Type B pancreatic cell (in vitro differentiated cells): ENCODE data around the gene RNF31. TPM values are rescaled to one million over a fixed set of nuclear protein-coding genes. Genes with fewer than 3 reads are reported as not detected.

Experiments
- DNase-seq: peaks from one replicate; pipeline ENCODE4 v3.0.0; 2021; ENCODE audit warnings: mixed read lengths; ENCODE audit not compliant: unreplicated experiment; ENCODE audit errors: extremely low spot score
- H3K27ac Mint-ChIP-seq: 2 replicates; pipeline ENCODE4 v1.8.0; 2021; ENCODE audit warnings: mild to moderate bottlenecking, mixed read lengths
- H3K27me3 Mint-ChIP-seq: 2 replicates; pipeline ENCODE4 v1.8.0; 2021; ENCODE audit warnings: mixed read lengths
- H3K36me3 Mint-ChIP-seq: 2 replicates; pipeline ENCODE4 v1.8.0; 2021; ENCODE audit warnings: mixed read lengths
- H3K4me1 Mint-ChIP-seq: one replicate; pipeline ENCODE4 v1.8.0; 2021; ENCODE audit warnings: mixed read lengths; ENCODE audit not compliant: unreplicated experiment
- H3K4me3 Mint-ChIP-seq: 2 replicates; pipeline ENCODE4 v1.8.0; 2021; ENCODE audit warnings: mild to moderate bottlenecking, mixed read lengths
- H3K9me3 Mint-ChIP-seq: 2 replicates; pipeline ENCODE4 v1.8.0; 2021; ENCODE audit warnings: mixed read lengths
- total RNA-seq: library from RNA; stranded (reverse); gene quantifications from 2 replicates; pipeline ENCODE4 v1.2.1, GENCODE V29; 2021; ENCODE audit warnings: low replicate concordance
- TF ChIP-seq, protein P1 (sequence below): fragments of 200-600 bp; sonication (generic); conservative IDR thresholded peaks from 2 replicates; pipeline ENCODE4 v1.5.0; 2021; ENCODE audit warnings: antibody characterized with exemption, mild to moderate bottlenecking

The RNF31 gene
- total RNA-seq, 1 donor from 2014 or later = 78.4 TPM

DNA sequence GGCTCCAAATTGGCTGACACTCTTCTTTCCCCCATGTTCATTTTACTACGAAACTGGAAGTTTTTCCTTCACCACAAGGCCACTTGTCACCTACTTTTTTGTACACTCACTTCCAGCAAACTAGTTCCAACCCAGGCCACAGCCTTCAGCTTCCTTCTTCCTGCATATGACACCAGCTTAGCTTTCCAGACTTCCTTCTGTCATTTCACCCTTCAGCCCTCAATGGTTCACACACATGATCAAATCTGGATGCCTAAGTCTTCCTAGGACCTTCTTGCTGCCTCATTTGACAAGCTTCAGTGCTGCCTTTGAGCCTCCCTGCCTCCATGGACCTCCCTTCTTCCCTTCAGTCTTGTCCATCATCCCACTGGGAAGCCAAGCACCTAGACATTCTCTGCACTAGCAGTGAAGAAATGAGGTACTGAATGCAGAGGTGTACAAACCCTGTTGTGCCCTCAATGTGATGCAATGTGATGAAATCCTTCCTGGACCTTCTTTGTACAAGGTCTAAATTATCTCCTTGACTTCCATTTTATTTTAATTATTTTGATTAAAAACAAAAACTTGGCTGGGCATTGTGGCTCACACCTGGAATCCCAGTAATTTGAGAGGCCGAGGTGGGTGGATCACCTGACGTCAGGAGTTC, 20.3 kb downstream of the RNF31 start:
- no peak for DNase-seq
- Mint-ChIP-seq H3K27me3 (no peaks in the 10 kb centered on the region), H3K4me1 (peaks cover 16% of the 10 kb centered on the region), H3K9me3 (no peaks in the 10 kb centered on the region), H3K36me3 (peaks cover 22% of the 10 kb centered on the region), H3K4me3 (no peak overlapping the region), H3K27ac (no peak overlapping the region)
- TF ChIP-seq, protein P1, sequence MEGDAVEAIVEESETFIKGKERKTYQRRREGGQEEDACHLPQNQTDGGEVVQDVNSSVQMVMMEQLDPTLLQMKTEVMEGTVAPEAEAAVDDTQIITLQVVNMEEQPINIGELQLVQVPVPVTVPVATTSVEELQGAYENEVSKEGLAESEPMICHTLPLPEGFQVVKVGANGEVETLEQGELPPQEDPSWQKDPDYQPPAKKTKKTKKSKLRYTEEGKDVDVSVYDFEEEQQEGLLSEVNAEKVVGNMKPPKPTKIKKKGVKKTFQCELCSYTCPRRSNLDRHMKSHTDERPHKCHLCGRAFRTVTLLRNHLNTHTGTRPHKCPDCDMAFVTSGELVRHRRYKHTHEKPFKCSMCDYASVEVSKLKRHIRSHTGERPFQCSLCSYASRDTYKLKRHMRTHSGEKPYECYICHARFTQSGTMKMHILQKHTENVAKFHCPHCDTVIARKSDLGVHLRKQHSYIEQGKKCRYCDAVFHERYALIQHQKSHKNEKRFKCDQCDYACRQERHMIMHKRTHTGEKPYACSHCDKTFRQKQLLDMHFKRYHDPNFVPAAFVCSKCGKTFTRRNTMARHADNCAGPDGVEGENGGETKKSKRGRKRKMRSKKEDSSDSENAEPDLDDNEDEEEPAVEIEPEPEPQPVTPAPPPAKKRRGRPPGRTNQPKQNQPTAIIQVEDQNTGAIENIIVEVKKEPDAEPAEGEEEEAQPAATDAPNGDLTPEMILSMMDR = no peak

DNA sequence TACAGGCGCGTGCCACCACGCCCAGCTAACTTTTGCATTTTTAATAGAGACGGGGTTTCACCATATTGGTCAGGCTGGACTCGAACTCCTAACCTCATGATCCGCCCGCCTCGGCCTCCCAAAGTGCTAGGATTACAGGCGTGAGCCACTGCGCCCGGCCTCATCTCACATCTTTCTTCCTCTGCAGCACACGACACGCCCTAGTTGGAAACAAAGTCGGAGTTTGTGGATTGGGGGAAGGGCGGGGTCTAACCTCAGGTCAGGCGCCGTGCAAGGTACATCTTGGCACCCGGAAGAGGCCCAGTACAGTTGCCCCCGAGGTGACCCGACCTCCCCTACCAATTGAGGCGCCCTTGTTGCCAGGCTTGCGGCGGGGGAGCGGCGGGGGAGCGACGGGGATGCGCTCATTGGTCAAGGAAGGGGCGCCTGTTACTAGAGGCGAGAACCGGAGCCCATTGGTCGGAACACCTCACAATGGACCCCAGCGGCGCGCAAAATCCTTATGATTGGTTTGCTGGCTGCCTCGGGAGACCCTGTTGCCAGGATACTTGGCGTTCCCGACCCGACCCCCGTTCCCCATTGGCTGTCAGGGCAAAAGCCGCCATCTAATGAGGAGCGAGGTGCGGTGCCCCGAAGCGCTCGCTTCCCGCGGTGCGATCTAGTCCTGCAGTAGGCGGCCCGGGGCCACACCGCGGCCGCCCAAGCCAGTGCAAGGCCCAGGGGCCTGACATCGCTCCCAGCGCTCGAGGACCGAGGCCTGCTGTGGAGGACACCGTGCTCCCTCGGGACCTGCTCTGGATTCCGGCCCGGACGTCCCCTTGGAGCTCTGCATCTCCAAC, 24.3 kb downstream of the RNF31 start, which contains the start of gene REC8:
TSS of gene REC8 (plus strand) at position 659 of the 839 bp plus-strand sequence. CDS start 473 bp downstream, outside the sequence.
- peak within 1 kb of the TSS; percentile 90 for H3K27ac Mint-ChIP-seq
- DNase-seq = peak; percentile 97
- no peaks in the 10 kb centered on the region for H3K27me3 Mint-ChIP-seq
- TF ChIP-seq, protein P1 = no peak
- H3K4me3 Mint-ChIP-seq = peak within 1 kb of the TSS; percentile 92
- H3K4me1 Mint-ChIP-seq = peaks cover 25% of the 10 kb centered on the region
- peaks cover 21% of the 10 kb centered on the region for H3K36me3 Mint-ChIP-seq
- H3K9me3 Mint-ChIP-seq = no peaks in the 10 kb centered on the region

DNA sequence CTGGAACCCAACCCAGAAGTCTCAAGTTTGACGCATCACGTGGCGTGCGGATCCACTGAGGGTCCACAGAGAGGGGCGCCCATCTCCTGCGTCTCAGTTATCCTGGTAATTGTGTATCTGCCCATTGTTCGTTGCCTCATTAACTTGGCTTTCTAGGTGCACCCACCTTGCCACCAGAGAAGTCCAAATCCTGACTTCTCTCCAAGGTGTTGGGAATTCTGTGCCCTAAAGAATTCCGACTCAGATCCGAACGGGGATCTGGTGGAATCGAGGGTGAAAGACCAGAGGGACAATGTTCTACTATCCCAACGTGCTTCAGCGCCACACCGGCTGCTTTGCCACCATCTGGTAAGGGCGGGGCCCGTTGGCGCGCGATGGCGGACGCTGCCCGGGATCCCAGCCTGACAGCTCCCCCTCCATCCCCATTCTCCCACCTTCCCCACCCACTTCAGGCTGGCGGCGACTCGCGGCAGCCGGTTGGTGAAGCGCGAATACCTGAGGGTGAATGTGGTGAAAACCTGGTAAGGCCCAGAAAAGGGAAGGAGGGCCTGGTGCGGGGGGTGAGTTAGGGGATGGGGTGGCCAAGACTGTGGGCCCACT, 25.1 kb downstream of the RNF31 start:
- Mint-ChIP-seq H3K27ac (peak overlapping the region; percentile 90), H3K9me3 (no peaks in the 10 kb centered on the region), H3K36me3 (peaks cover 20% of the 10 kb centered on the region), H3K4me3 (peak overlapping the region; percentile 92), H3K27me3 (no peaks in the 10 kb centered on the region), H3K4me1 (peaks cover 25% of the 10 kb centered on the region)
- TF ChIP-seq, protein P1 = no peak
- DNase-seq = no peak

DNA sequence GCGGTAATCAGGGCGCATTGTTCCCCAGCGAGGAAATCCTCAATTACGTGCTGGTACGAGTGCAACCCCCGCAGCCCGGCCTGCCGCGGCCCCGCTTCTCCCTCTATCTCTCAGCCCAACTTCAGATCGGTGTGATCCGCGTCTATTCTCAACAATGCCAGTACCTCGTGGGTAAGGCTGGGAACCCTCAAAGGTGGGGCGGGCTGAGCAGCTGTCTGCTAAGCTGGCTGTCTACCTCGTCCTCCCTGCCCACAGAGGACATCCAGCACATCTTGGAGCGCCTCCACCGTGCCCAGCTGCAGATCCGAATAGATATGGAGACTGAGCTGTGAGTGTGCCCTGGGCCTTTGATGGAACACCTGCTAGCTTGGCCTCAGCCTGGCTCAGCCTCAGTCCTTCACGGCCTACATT, 25.6 kb downstream of the RNF31 start:
- no peak for DNase-seq
- peaks cover 25% of the 10 kb centered on the region for H3K4me1 Mint-ChIP-seq
- H3K4me3 Mint-ChIP-seq = peak overlapping the region; percentile 92
- peaks cover 16% of the 10 kb centered on the region for H3K36me3 Mint-ChIP-seq
- no peaks in the 10 kb centered on the region for H3K9me3 Mint-ChIP-seq
- TF ChIP-seq, protein P1 = no peak
- no peaks in the 10 kb centered on the region for H3K27me3 Mint-ChIP-seq
- H3K27ac Mint-ChIP-seq = peak overlapping the region; percentile 54

DNA sequence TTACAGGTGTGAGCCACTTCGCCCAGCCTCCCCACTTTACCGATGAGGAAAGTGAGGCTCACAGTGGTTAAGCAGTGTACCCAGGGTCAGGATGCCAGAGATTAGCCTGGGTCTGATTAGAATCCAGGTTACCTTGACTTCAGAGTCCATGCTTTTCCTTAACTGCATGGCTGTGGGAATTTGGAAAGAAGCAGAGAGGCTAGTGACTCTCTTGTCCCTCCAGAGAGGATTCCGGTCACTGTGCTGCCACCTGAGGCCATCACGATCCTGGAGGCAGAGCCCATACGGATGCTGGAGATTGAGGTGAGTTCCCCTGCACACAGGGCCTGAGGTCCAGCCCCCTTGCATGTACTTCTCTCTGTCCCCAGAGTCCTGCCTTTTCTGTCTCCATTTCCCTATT, 29.3 kb downstream of the RNF31 start:
- Mint-ChIP-seq H3K4me3 (no peak overlapping the region), H3K27me3 (no peaks in the 10 kb centered on the region), H3K27ac (no peak overlapping the region), H3K9me3 (no peaks in the 10 kb centered on the region), H3K36me3 (peaks cover 11% of the 10 kb centered on the region), H3K4me1 (peaks cover 22% of the 10 kb centered on the region)
- TF ChIP-seq, protein P1 = no peak
- no peak for DNase-seq
